DOHH2 (cell line): ENCODE data around the gene FAM151A.
"Not testable (repeated sequence)": the region's sequence is repeated elsewhere in the genome, so short reads cannot be mapped to it uniquely, and the experiment has no call there.

Source experiments
- CTCF ChIP-seq: fragments of 200-600 bp; sonication (generic); IDR thresholded peaks from one replicate; pipeline ENCODE4 v1.5.1; 2014; ENCODE audit warnings: antibody characterized with exemption, mild to moderate bottlenecking, low read depth, low read length; ENCODE audit not compliant: poor library complexity, severe bottlenecking
- EZH2phosphoT487 ChIP-seq: fragments of 200-600 bp; sonication (generic); IDR thresholded peaks from 2 replicates; pipeline ENCODE4 v1.6.1; 2017; ENCODE audit warnings: borderline replicate concordance, mild to moderate bottlenecking, antibody characterized with exemption, low read length, moderate library complexity, mixed read lengths

- not testable (repeated sequence) for TF ChIP-seq CTCF, EZH2phosphoT487
Observed at GRCh38 chr1:54636461-54637446, 13.4 kb upstream of the FAM151A start.
